Brain microvascular endothelial cell (primary cell): ENCODE data around the gene FASN.

Experiments used
- DNase-seq: peaks from one replicate; pipeline ENCODE4 v3.0.0-alpha.2; 2020
- H3K27ac ChIP-seq: fragments of 250-450 bp; sonication (Bioruptor Pico); 2 replicates; pipeline ENCODE4 v1.5.1; 2020; ENCODE audit warnings: mild to moderate bottlenecking, moderate library complexity
- H3K27me3 ChIP-seq: fragments of 250-450 bp; sonication (Bioruptor Pico); replicated peaks from 2 replicates; pipeline ENCODE4 v1.5.1; 2020; ENCODE audit warnings: mild to moderate bottlenecking
- H3K36me3 ChIP-seq: fragments of 250-450 bp; sonication (Bioruptor Pico); replicated peaks from 2 replicates; pipeline ENCODE4 v1.5.1; 2020; ENCODE audit warnings: mild to moderate bottlenecking
- H3K4me3 ChIP-seq: 2 replicates; pipeline ENCODE4 v1.5.1; 2011; ENCODE audit warnings: low read depth, mild to moderate bottlenecking, control low read depth, low read length, moderate library complexity
- CTCF ChIP-seq: IDR thresholded peaks from 2 replicates; pipeline ENCODE4 v1.5.1; 2011; ENCODE audit warnings: low read depth, mild to moderate bottlenecking, moderate library complexity, low read length, control low read depth, inconsistent platforms; ENCODE audit errors: missing control alignments
- in situ Hi-C: cut with HindIII; loops from 2 replicates; pipeline ENCODE4 v1.10.0; 2017; ENCODE audit warnings: low sequenced_read_pairs, low pct_ligation_motif_present

The FASN gene

GRCh38 chr17:82055023-82055964, 42.7 kb downstream of the FASN start:
- H3K36me3 ChIP-seq: peaks cover 53% of the 10 kb centered on the region
- H3K27ac ChIP-seq: no peak overlapping the region
- H3K4me3 ChIP-seq: no peak overlapping the region
- TF ChIP-seq CTCF: no peak
- in situ Hi-C loops: no loop called here
- no peak for DNase-seq
- H3K27me3 ChIP-seq: no peaks in the 10 kb centered on the region

- Histone ChIP-seq H3K27me3 (no peaks in the 10 kb centered on the region), H3K4me3 (no peak overlapping the region), H3K36me3 (peaks cover 47% of the 10 kb centered on the region), H3K27ac (no peak overlapping the region)
- DNase-seq: no peak
- TF ChIP-seq CTCF: no peak
- in situ Hi-C loops: no loop called here
Observed at GRCh38 chr17:82054351-82055022, 43.5 kb downstream of the FASN start.

GRCh38 chr17:82053556-82054263, 44.3 kb downstream of the FASN start:
- no peak overlapping the region for H3K27ac ChIP-seq
- H3K27me3 ChIP-seq: no peaks in the 10 kb centered on the region
- H3K4me3 ChIP-seq: no peak overlapping the region
- in situ Hi-C loops: no loop called here
- DNase-seq: no peak
- TF ChIP-seq CTCF: no peak
- H3K36me3 ChIP-seq: peaks cover 47% of the 10 kb centered on the region

GRCh38 chr17:82053130-82053529, 44.9 kb downstream of the FASN start:
- TF ChIP-seq CTCF: no peak
- H3K4me3 ChIP-seq: peak overlapping the region; percentile 77
- peaks cover 43% of the 10 kb centered on the region for H3K36me3 ChIP-seq
- in situ Hi-C loops: no loop called here
- DNase-seq: no peak
- H3K27ac ChIP-seq: no peak overlapping the region
- H3K27me3 ChIP-seq: no peaks in the 10 kb centered on the region

- TF ChIP-seq CTCF: no peak
- Histone ChIP-seq H3K36me3 (peaks cover 39% of the 10 kb centered on the region), H3K4me3 (peak overlapping the region; percentile 77), H3K27ac (no peak overlapping the region), H3K27me3 (no peaks in the 10 kb centered on the region)
- in situ Hi-C loops: no loop called here
- DNase-seq: no peak
Observed at GRCh38 chr17:82052638-82053059, 45.4 kb downstream of the FASN start.
